Motor neuron (in vitro differentiated cells): ENCODE measurements around the gene ASTN1. TPM values are rescaled to one million over a fixed set of nuclear protein-coding genes. Genes with fewer than 3 reads are reported as not detected.
A peak's percentile ranks its signal among the peaks of the same experiment; 100 is the strongest.

Source experiments
- ATAC-seq, 8 experiments: fragments of 200-7000 bp; cut with Tn5 transposase; replicated peaks in 6 of 8; 2 replicates each; pipeline ENCODE4 v1.8.0; 2021; ENCODE audit warnings: mild to moderate bottlenecking in 8 of 8, moderate library complexity in 8 of 8
- H3K27ac ChIP-seq, 2 donors: fragments of 250-450 bp; sonication (Bioruptor Pico); 2 replicates each; pipeline ENCODE4 v1.9.0; 2021; ENCODE audit warnings: antibody characterized with exemption in 2 of 2, mild to moderate bottlenecking in 2 of 2, moderate library complexity in 1 of 2
- H3K4me1 ChIP-seq, 2 donors: fragments of 250-450 bp; sonication (Bioruptor Pico); replicated peaks in 1 of 2; 2 replicates each; pipeline ENCODE4 v1.6.1; 2021; ENCODE audit warnings: antibody characterized with exemption in 2 of 2, mild to moderate bottlenecking in 2 of 2, moderate library complexity in 1 of 2
- H3K4me3 ChIP-seq, 5 donors: fragments of 250-450 bp; sonication (Bioruptor Pico); 2 replicates each; pipeline ENCODE4 v1.9.0; 2021; ENCODE audit warnings: antibody characterized with exemption in 5 of 5, mild to moderate bottlenecking in 5 of 5, moderate library complexity in 4 of 5
- WGBS, 10 experiments: fragments of 450-650 bp; shearing (Covaris generic); methylation state at CpG; one replicate each; pipeline ENCODE4 v1.0.0; 2022; 5-methylcytosine and 5-hydroxymethylcytosine counted together
- in situ Hi-C, 9 experiments: fragments of 400-800 bp; cut with MboI; loops; one replicate each; pipeline ENCODE4 v1.15.0; 2021; ENCODE audit warnings: low sequenced_read_pairs in 9 of 9, low pct_unique_long_range_greater_than_20kb in 2 of 9; ENCODE audit not compliant: unreplicated experiment in 9 of 9
- total RNA-seq, 8 experiments: library from RNA; unstranded; fragments of 300-600 nt; gene quantifications; 2 replicates each; pipeline versions ENCODE4 v1.2.3 to v1.2.4, GENCODE V29; 2022

ASTN1 gene
- total RNA-seq, 8 experiments from 2014 or later: 0.10 to 89.1 (median 37.5) TPM

GRCh38 chr1:176858433-176858916 lies 306.0 kb downstream of the ASTN1 start:
- Histone ChIP-seq H3K27ac (no peak overlapping the region), H3K4me3 (no peak overlapping the region), H3K4me1 (peaks cover 8% of the 10 kb centered on the region in 2 donors)
- ATAC-seq: peak in 7 of 8 experiments; percentile 27 to 84 (median 72)
- in situ Hi-C loops: loop anchor here in 5 of 9 experiments (25.0 kb wide), 4 partner anchors 296 to 1821 kb away; no protein-coding TSS in a partner anchor
- 0 to 96% (median 51%) methylated on average over 1 to 4 of the region's 4 CpGs for WGBS, 10 experiments

- peaks cover 8% of the 10 kb centered on the region in 2 donors for H3K4me1 ChIP-seq
- no peak overlapping the region for H3K27ac ChIP-seq
- ATAC-seq: peak in 2 of 8 experiments; percentile 69 to 86
- in situ Hi-C loops: loop anchor here in 5 of 9 experiments (25.0 kb wide), 4 partner anchors 295 to 1820 kb away; no protein-coding TSS in a partner anchor
- WGBS, 10 experiments: 0 to 92% (median 80%) methylated on average over 2 to 4 of the region's 4 CpGs; no CpG with 5 or more reads in 2 of the 10 experiments
- no peak overlapping the region for H3K4me3 ChIP-seq
These were observed 306.9 kb downstream of the ASTN1 start for GRCh38 chr1:176857632-176858031.

- peaks cover 0 to 8% of the 10 kb centered on the region in 2 donors for H3K4me1 ChIP-seq
- ATAC-seq: peak in 1 of 8 experiments; percentile 41
- in situ Hi-C loops: loop anchor here in 5 of 9 experiments (25.0 kb wide), 4 partner anchors 293 to 1818 kb away; no protein-coding TSS in a partner anchor
- H3K27ac ChIP-seq: no peak overlapping the region
- no peak overlapping the region for H3K4me3 ChIP-seq
- whole genome bisulfite sequencing, 10 experiments: 46 to 99% (median 91%) methylated on average over 3 to 7 of the region's 7 CpGs; no CpG with 5 or more reads in 1 of the 10 experiments
These were observed 309.5 kb downstream of the ASTN1 start for GRCh38 chr1:176854758-176855745.

- Histone ChIP-seq H3K4me1 (peaks cover 0 to 8% of the 10 kb centered on the region in 2 donors), H3K4me3 (no peak overlapping the region), H3K27ac (no peak overlapping the region)
- WGBS, 10 experiments: 78 to 94% (median 88%) methylated on average over 1 to 4 of the region's 4 CpGs; no CpG with 5 or more reads in 4 of the 10 experiments
- in situ Hi-C loops: loop anchor here in 5 of 9 experiments (25.0 kb wide), 4 partner anchors 292 to 1817 kb away; no protein-coding TSS in a partner anchor
- ATAC-seq: peak in 1 of 8 experiments; percentile 32
These were observed 310.4 kb downstream of the ASTN1 start for GRCh38 chr1:176854121-176854520.

GRCh38 chr1:176853503-176853902 lies 311.0 kb downstream of the ASTN1 start:
- no peak overlapping the region for H3K4me3 ChIP-seq
- WGBS, 10 experiments: 38 to 94% (median 78%) methylated on average over 1 to 3 of the region's 3 CpGs; no CpG with 5 or more reads in 2 of the 10 experiments
- peaks cover 0 to 4% of the 10 kb centered on the region in 2 donors for H3K4me1 ChIP-seq
- in situ Hi-C loops: loop anchor here in 5 of 9 experiments (25.0 kb wide), 4 partner anchors 291 to 1816 kb away; no protein-coding TSS in a partner anchor
- no peak for ATAC-seq
- no peak overlapping the region for H3K27ac ChIP-seq

- 33 to 97% (median 91%) methylated on average over 2 to 3 of the region's 3 CpGs; no CpG with 5 or more reads in 2 of the 10 experiments for WGBS, 10 experiments
- in situ Hi-C loops: loop anchor here in 5 of 9 experiments (25.0 kb wide), 4 partner anchors 290 to 1815 kb away; no protein-coding TSS in a partner anchor
- Histone ChIP-seq H3K27ac (no peak overlapping the region), H3K4me3 (no peak overlapping the region), H3K4me1 (no peaks in the 10 kb centered on the region)
- no peak for ATAC-seq
These were observed 312.4 kb downstream of the ASTN1 start for GRCh38 chr1:176852124-176852523.

GRCh38 chr1:176850871-176851270 lies 313.6 kb downstream of the ASTN1 start:
- ATAC-seq: no peak
- no peak overlapping the region for H3K27ac ChIP-seq
- in situ Hi-C loops: loop anchor here in 5 of 9 experiments (25.0 kb wide), 4 partner anchors 289 to 1814 kb away; no protein-coding TSS in a partner anchor
- no peak overlapping the region for H3K4me3 ChIP-seq
- no peaks in the 10 kb centered on the region for H3K4me1 ChIP-seq
- WGBS, 10 experiments: 50 to 89% (median 63%) methylated on average over 1 to 4 of the region's 4 CpGs; no CpG with 5 or more reads in 3 of the 10 experiments

GRCh38 chr1:176849281-176849680 lies 315.2 kb downstream of the ASTN1 start:
- H3K27ac ChIP-seq: no peak overlapping the region
- ATAC-seq: no peak
- H3K4me3 ChIP-seq: no peak overlapping the region
- in situ Hi-C loops: loop anchor here in 5 of 9 experiments (10.0 to 25.0 kb wide), 5 partner anchors 284 to 1812 kb away; no protein-coding TSS in a partner anchor
- WGBS, 10 experiments: 8 to 100% (median 76%) methylated on average over 1 to 3 of the region's 3 CpGs; no CpG with 5 or more reads in 1 of the 10 experiments
- H3K4me1 ChIP-seq: no peaks in the 10 kb centered on the region

GRCh38 chr1:176847052-176847451 lies 317.5 kb downstream of the ASTN1 start:
- in situ Hi-C loops: loop anchor here in 5 of 9 experiments (10.0 to 25.0 kb wide), 5 partner anchors 282 to 1810 kb away; no protein-coding TSS in a partner anchor

GRCh38 chr1:176843352-176844297 lies 320.9 kb downstream of the ASTN1 start:
- peak in 7 of 8 experiments; percentile 37 to 93 (median 58) for ATAC-seq
- 4 to 61% (median 48%) methylated on average over 1 to 4 of the region's 4 CpGs; no CpG with 5 or more reads in 1 of the 10 experiments for WGBS, 10 experiments
- Histone ChIP-seq H3K27ac (no peak overlapping the region), H3K4me1 (peaks cover 0 to 14% of the 10 kb centered on the region in 2 donors), H3K4me3 (no peak overlapping the region)
- in situ Hi-C loops: loop anchor here in 5 of 9 experiments (10.0 to 25.0 kb wide), 5 partner anchors 279 to 1806 kb away; no protein-coding TSS in a partner anchor

More at GRCh38 chr1:176847052-176847451, 317.5 kb downstream of the ASTN1 start:
- peak in 6 of 8 experiments; percentile 25 to 67 (median 32) for ATAC-seq
- H3K4me1 ChIP-seq: peaks cover 0 to 5% of the 10 kb centered on the region in 2 donors
- no peak overlapping the region for H3K4me3 ChIP-seq
- 14 to 71% (median 50%) methylated on average over 1 of the region's 1 CpG; no CpG with 5 or more reads in 3 of the 10 experiments for WGBS, 10 experiments
- H3K27ac ChIP-seq: no peak overlapping the region

- 14 to 85% (median 51%) methylated on average over 1 to 2 of the region's 2 CpGs; no CpG with 5 or more reads in 6 of the 10 experiments for WGBS, 10 experiments
- in situ Hi-C loops: loop anchor here in 5 of 9 experiments (10.0 to 25.0 kb wide), 5 partner anchors 276 to 1804 kb away; no protein-coding TSS in a partner anchor
- peak in 2 of 8 experiments; percentile 53 for ATAC-seq
These were observed 323.3 kb downstream of the ASTN1 start for GRCh38 chr1:176841238-176841637.

More at GRCh38 chr1:176841238-176841637, 323.3 kb downstream of the ASTN1 start:
- Histone ChIP-seq H3K27ac (no peak overlapping the region), H3K4me3 (no peak overlapping the region), H3K4me1 (peaks cover 0 to 14% of the 10 kb centered on the region in 2 donors)
